NCI-H187 (cell line): ENCODE data around the gene CHST5.
"Not testable (repeated sequence)": the region's sequence is repeated elsewhere in the genome, so short reads cannot be mapped to it uniquely, and the experiment has no call there.

Experiments used
- DNase-seq, 2 experiments: peaks; one replicate each; lab custom pipeline; 2025; lab: John Stamatoyannopoulos, UW

The CHST5 gene

GRCh38 chr16:75550211-75550662 lies 14.3 kb upstream of the CHST5 start:
- DNase-seq, result no peak

- DNase-seq, result not testable (repeated sequence)
Measured at GRCh38 chr16:75548456-75548855, 12.5 kb upstream of the CHST5 start.

- no peak for DNase-seq
Measured at GRCh38 chr16:75546293-75546692, 10.4 kb upstream of the CHST5 start.

- DNase-seq, result not testable (repeated sequence)
Measured at GRCh38 chr16:75545879-75546278, 10.0 kb upstream of the CHST5 start.

- not testable (repeated sequence) for DNase-seq
Measured at GRCh38 chr16:75542462-75542861, 6.6 kb upstream of the CHST5 start.

- no peak for DNase-seq
Measured at GRCh38 chr16:75541236-75541635, 5.3 kb upstream of the CHST5 start.

- DNase-seq, result not testable (repeated sequence)
Measured at GRCh38 chr16:75538882-75539565, 3.1 kb upstream of the CHST5 start.

GRCh38 chr16:75537776-75538175 lies 1.9 kb upstream of the CHST5 start:
- DNase-seq, result no peak

- no peak for DNase-seq
Measured at GRCh38 chr16:75535211-75535843, 581 bp downstream of the CHST5 start.

- no peak for DNase-seq
Measured at GRCh38 chr16:75534560-75535205, 1.2 kb downstream of the CHST5 start.

- no peak for DNase-seq
Measured at GRCh38 chr16:75532791-75533190, 3.1 kb downstream of the CHST5 start.

- DNase-seq, result no peak
Measured at GRCh38 chr16:75532142-75532765, 3.7 kb downstream of the CHST5 start.

- no peak for DNase-seq
Measured at GRCh38 chr16:75529959-75530358, 5.9 kb downstream of the CHST5 start.

- no peak for DNase-seq
Measured at GRCh38 chr16:75529056-75529905, 6.6 kb downstream of the CHST5 start.

GRCh38 chr16:75527825-75528299 lies 8.0 kb downstream of the CHST5 start:
- DNase-seq, result no peak

GRCh38 chr16:75526032-75526790 lies 9.7 kb downstream of the CHST5 start:
- DNase-seq, result no peak

- DNase-seq, result no peak
Measured at GRCh38 chr16:75519175-75519574, 16.7 kb downstream of the CHST5 start.

GRCh38 chr16:75516189-75516966 lies 19.5 kb downstream of the CHST5 start:
- DNase-seq, result not testable (repeated sequence)

GRCh38 chr16:75514296-75514695 lies 21.6 kb downstream of the CHST5 start:
- no peak for DNase-seq

GRCh38 chr16:75506574-75506973 lies 29.3 kb downstream of the CHST5 start:
- no peak for DNase-seq
